Muscle of arm (tissue), 12 donors: ENCODE measurements around the gene ADAM23. TPM values are rescaled to one million over a fixed set of nuclear protein-coding genes. Genes with fewer than 3 reads are reported as not detected.

Experiments used
- DNase-seq: peaks from one replicate; pipeline ENCODE4 v3.0.0-alpha.2; 2013
- polyA plus RNA-seq, 12 donors: library from polyadenylated mRNA; unstranded; fragments of 120-200 nt; gene quantifications; one replicate each; pipeline ENCODE4 v1.2.1, GENCODE V29; 2013; ENCODE audit not compliant: insufficient read length in 12 of 12

Gene ADAM23
- polyA plus RNA-seq, 12 donors = 4.2 to 18.3 (median 11.9) TPM; not detected in 1

DNA sequence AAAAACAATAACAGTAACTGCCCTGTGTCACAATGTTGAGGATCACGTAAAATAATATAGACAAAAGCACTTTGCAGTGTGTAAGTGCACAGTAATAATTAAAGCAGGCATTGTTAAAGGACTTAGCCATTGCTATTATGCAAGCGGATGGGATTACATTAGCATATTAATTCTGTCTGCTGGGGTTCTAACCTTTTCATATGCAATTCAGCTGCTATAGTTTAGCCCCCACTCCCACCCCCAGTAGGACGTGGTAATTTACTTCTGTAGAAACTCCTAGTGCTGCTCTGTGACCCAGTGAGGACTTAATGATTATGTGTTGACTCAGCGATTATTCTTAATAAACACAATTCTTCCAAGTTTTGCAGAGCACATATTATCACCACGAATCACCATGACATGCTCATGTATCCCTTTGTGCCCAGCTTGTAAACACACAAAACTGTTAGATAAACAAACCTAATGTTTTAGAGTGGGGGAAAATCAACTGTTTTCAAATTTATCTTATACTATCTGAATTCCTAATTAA lies 5.1 kb upstream of the ADAM23 start:
- no peak for DNase-seq

GRCh38 chr2:206442474-206442832 lies 879 bp upstream of the ADAM23 start:
- no peak for DNase-seq

DNA sequence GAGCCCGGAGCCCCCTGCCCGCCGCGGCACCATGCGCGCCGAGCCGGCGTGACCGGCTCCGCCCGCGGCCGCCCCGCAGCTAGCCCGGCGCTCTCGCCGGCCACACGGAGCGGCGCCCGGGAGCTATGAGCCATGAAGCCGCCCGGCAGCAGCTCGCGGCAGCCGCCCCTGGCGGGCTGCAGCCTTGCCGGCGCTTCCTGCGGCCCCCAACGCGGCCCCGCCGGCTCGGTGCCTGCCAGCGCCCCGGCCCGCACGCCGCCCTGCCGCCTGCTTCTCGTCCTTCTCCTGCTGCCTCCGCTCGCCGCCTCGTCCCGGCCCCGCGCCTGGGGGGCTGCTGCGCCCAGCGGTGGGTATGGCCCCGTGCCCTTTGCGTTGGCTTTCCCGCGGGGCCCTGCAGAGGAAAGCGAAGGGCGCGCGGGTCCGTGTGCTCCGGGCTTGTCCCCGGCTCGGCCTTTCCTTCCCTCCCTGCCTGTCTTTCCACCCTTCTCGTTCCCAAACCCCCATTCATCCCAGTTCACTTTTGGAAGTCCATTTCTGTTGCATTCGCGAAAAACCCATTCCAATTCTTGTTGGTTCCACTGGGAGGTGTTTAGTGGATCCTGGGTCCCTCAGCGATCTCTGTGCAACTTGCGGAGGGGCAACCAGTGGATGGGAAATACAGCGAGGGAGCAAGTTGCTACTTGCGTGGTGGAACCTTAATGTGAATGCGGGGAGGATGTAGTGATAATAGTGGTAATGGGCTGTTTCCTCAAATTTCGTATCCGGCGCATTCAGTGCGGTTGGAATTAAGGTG lies 599 bp downstream of the ADAM23 start:
- peak; percentile 19 for DNase-seq

DNA sequence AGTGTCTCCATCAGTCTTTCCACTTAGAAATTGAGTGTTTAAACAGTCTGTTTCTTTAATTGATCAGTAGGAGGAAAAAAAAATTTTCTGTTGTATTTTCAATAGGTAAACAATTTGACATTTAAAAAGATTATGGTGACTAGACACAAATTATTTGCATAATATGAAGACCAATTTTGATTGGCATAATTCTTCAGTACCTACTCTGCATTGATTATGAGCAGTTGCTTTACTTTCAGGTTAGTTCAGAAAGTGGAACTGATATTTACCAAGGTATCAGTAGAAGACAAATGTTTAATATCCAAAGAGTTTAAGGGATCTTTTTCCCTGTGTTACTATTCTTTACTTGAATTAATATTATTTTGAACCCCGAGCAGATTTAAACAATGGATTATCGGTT lies 2.6 kb downstream of the ADAM23 start:
- DNase-seq = no peak

- DNase-seq = no peak
Measured at GRCh38 chr2:206452242-206452641, 8.9 kb downstream of the ADAM23 start.

GRCh38 chr2:206452750-206453149 lies 9.4 kb downstream of the ADAM23 start:
- no peak for DNase-seq

DNA sequence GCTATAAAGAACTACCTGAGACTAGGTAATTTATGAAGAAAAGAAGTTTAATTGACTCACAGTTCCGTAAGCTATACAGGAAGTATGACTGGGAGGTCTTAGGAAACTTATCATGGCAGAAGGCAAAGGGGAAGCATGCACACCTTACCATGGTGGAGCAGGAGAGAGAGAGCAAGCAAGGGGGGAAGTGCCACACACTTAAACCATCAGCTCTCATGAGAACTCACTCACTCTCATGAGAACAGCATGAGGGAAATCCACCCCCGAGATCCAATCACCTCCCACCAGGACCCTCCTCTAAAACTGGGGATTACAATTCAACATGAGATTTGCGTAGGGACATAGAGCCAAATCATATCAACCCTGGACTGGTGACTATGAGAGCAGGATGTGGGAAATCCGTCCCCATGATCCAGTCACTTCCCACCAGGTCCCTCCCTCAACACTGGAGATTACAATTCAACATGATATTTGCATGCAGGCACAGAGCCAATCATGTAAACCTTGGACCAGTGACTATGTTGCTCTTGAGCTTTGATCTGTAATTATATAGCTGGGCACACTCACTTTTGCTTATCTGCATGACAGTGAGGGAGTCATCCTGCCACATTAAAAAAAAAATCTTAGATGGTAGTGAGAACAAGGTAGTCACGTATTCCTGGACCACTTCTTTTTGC lies 12.9 kb downstream of the ADAM23 start:
- DNase-seq = no peak

DNA sequence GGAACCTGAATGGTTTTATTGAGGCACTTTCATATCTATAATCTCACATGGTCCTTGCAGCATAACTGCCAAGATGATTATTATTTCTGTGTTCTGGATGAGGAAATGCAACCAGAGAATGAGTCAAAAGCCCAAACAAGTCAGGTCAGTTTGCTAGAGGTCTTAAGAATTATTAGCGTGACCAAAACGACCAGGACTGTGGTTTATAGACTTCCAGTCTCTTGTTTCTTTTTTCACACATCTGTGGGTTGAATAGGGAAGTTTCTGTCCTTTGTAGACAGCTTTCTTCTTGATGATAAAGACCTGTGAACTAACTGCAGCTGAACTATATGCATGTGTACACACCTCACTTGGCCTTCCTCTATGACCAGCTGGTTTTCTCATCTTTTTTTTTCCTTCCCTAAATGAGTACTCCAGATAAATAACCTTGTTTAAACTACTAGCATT lies 13.9 kb downstream of the ADAM23 start:
- DNase-seq = no peak

- no peak for DNase-seq
Measured at GRCh38 chr2:206462240-206462854, 19.0 kb downstream of the ADAM23 start.

- DNase-seq = no peak
Measured at GRCh38 chr2:206463685-206464084, 20.4 kb downstream of the ADAM23 start.

- DNase-seq = no peak
Measured at GRCh38 chr2:206464597-206464996, 21.3 kb downstream of the ADAM23 start.

GRCh38 chr2:206471524-206472062 lies 28.3 kb downstream of the ADAM23 start:
- DNase-seq = no peak

GRCh38 chr2:206472094-206472493 lies 28.8 kb downstream of the ADAM23 start:
- DNase-seq = no peak

DNA sequence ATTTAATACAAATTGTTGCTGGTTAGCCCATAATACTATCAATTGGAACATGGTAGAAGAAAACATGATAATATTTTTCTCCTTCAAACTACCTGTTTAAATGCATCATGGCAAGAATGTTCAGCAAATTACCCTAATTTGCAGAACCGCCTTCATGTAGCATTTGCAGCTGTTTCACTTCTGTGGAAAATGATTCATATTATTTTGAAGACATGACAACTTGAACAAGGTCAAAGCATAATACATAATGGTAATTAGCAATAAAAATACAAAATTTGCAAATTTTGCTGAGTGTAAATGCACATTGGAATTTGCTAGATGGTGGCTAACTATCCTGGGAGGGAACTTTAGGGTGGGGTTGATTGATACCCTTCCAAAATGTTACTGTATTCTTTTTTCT lies 30.8 kb downstream of the ADAM23 start:
- no peak for DNase-seq

- DNase-seq = no peak
Measured at GRCh38 chr2:206477296-206477695, 34.0 kb downstream of the ADAM23 start.

DNA sequence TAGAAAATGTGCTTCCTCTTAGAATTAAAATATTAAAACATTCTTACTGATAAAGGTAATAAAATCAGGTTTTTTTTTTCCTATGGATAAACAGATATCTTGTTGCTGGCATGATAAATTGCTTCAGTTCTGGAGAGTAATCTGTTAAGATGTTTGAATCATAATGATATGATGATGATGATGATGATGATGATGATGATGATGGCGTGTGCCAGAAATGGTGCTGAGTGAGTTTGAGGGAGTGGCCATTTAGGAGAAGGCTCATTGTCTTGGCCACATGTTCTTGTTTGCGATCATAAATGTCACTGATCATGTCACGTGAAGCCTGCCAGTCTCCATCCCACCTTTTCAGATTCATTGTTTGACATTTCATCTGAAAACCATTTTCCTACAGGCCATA lies 35.0 kb downstream of the ADAM23 start:
- no peak for DNase-seq

GRCh38 chr2:206480161-206480560 lies 36.8 kb downstream of the ADAM23 start:
- no peak for DNase-seq

GRCh38 chr2:206480620-206481019 lies 37.3 kb downstream of the ADAM23 start:
- no peak for DNase-seq

- DNase-seq = no peak
Measured at GRCh38 chr2:206481056-206481455, 37.7 kb downstream of the ADAM23 start.

- no peak for DNase-seq
Measured at GRCh38 chr2:206482123-206482522, 38.8 kb downstream of the ADAM23 start.

- DNase-seq = no peak
Measured at GRCh38 chr2:206482633-206483032, 39.3 kb downstream of the ADAM23 start.

- DNase-seq = no peak
Measured at GRCh38 chr2:206488053-206488452, 44.7 kb downstream of the ADAM23 start.
